ENCODE measurements around the gene ZNF587B.
"Not testable (repeated sequence)": the region's sequence is repeated elsewhere in the genome, so short reads cannot be mapped to it uniquely, and the experiment has no call there.

Gene ZNF587B

DNA sequence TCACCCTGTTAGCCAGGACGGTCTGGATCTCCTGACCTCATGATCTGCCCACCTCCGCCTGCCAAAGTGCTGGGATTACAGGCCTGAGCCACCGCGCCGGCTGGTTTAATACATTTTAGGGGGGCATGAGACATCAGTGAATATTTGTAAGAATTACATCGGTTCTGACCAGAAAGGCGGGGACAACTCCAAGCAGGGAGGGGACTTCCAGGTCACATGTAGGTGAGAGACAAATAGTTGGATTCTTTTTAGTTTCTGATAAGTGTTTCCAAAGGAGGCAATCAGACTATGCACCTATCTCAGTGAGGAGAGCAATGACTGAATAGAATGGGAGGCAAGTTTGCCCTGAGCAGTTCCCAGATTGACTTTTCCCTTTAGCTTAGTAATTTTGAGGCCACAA, 11.7 kb upstream of the ZNF587B start:
- no peak for DNase-seq (ENCODE audit: extremely low read depth in 1 of 2, low read depth in 1 of 2)

DNA sequence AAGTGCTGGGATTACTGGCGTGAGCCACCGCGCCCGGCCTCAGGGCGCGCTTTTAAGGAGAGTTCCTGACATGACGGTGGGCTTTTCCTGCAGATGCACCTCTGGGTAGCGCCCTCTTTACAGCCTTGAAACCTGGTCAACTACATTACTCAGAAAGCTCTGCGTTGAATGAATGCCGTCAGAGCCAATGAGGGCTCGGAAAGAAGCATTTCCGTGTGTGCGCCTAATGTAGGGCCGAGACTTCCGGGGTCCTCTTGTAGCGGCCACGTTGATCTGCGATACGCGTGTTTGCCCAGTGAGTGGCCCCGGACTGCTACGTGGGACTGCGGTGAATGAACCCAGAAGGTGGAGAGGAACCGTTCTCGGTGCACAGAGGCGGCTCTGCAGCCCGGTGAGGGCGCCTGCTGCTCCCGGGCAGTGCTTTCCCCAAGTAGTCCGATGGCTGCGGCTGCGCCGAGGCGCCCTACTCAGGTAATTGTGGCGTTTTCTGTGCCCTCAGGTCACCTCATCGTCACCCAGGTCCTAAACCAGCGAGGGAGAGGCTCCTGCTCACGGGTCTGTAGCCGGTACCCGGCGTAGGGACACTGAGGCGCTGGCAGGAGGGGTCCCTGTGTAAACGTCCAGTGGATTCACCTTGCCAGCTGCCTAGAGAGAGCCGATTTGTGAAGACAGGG, 10.5 kb upstream of the ZNF587B start:
- DNase-seq (ENCODE audit: extremely low read depth in 1 of 2, low read depth in 1 of 2): peak; percentile 57 to 78

DNA sequence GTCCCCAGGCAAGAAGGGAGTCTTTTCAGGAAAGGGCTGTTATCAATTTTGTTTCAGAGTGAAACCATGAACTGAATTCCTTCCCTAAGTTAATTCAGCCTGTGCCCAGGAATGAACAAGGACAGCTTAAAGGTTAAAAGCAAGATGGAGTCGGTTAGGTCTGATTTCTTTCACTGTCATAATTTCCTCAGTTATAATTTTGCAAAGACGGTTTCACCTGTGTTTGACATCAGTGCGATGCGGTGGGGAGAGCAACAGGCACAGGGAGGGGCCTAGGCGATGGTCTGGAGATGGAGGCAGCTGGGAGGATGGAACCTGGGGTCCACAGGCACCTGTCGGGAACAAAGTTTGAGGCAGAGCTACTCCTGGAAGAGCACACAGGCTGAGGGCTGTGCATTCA, 9.5 kb upstream of the ZNF587B start:
- no peak for DNase-seq (ENCODE audit: extremely low read depth in 1 of 2, low read depth in 1 of 2)

DNA sequence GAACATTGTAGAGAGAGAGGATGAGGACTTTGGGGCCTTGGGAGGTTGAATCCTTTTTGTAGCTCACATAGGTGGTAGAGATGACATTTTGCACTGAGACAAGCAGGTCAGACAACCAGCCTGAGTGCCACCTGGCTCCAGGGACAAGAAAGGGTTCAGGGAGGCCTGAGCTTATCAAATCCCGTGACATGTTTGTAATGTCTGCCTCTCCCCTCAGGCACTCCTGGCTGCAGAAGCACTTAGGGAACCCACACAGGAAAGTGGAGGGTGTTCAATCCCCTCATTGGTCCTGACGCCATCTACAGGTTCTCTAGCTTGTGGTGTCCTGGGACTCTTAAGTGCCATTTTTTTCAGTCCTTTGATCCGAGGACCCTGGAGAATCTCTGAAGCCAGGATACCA, 9.0 kb upstream of the ZNF587B start:
- DNase-seq (ENCODE audit: extremely low read depth in 1 of 2, low read depth in 1 of 2): not testable (repeated sequence)

DNA sequence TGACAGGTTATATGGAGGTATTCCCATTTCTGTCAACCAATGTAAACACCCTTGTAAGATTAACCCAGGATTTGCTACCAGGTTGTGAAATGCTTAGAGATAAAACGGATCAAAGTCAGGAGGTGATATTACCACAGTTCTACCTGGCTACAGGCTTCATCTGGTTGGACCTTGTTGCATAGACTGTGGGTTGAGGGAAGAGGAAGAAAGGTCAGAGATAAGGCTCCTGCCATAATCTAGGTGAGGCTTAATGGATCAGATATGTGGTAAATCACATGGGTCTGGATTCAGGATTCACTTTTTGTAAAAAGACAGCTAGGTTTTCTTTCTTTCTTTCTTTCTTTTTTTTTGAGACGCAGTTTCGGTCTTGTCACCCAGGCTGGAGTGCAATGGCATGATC, 8.6 kb upstream of the ZNF587B start:
- not testable (repeated sequence) for DNase-seq (ENCODE audit: extremely low read depth in 1 of 2, low read depth in 1 of 2)

DNA sequence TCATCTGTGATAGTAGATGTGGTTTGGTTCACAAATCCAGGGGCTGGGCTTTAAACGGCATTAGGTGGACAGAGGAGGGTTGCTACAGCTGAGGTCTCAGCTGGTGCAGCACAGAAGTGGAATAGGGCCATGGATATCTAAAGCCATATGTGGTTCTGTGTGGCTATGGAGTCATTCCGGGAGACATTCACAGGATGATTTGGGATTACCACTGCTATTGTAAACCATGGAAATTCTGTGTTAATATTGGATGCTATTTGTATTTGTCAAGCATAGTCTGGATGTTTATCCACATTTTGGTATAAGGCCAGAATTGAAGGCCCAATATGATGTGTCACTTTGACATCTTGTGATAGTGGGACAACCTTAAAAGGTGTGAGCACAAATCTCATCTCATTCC, 6.9 kb upstream of the ZNF587B start:
- DNase-seq (ENCODE audit: extremely low read depth in 1 of 2, low read depth in 1 of 2): not testable (repeated sequence)

DNA sequence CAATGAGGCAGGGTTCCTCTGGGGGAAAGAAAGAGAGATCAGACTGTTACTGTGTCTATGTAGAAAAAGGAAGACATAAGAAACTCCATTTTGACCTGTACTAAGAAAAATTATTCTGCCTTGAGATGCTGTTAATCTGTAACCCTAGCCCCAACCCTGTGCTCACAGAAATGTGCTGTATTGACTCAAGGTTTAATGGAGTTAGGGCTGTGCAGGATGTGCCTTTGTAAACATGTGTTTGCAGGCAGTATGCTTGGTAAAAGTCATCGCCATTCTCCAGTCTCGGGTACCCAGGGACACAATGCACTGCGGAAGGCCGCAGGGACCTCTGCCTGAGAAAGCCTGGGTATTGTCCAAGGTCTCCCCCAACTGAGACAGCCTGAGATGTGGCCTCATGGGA, 6.5 kb upstream of the ZNF587B start:
- DNase-seq (ENCODE audit: extremely low read depth in 1 of 2, low read depth in 1 of 2): not testable (repeated sequence)

DNA sequence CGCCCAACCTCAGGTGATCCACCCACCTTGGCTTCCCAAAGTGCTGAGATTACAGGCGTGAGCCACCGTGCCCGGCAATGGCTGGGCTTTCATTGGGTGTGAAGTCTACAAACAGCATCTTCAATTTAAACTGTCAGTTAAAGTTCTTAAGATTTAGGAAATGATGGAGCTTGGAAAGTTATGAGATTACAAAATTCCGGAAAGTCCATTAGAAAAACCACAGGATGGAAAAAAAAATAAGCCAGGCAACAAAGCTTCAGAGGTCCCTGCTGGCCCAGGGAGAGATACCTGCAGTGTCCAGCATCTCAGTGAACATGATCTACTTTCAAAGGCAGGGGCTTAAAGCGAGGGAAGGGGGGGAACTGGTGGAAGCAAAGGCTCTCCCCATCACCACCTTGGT, 4.6 kb upstream of the ZNF587B start:
- no peak for DNase-seq (ENCODE audit: extremely low read depth in 1 of 2, low read depth in 1 of 2)

DNA sequence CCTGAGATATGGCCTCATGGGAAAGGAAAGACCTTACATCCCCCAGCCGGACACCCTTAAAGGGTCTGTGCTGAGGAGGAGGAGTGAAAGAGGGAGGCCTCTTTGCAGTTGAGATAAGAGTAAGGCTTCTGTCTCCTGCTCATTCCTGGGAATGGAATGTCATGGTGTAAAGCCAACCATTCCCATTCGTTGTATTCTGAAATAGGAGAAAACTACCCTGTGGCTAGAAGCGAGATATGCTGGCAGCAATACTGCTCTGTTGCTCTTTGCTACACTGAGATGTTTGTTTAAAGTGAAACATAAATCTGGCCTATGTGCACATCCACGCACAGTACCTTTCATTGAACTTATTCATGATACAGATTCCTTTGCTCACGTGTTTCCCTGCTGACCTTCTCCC, 783 bp upstream of the ZNF587B start:
- no peak for DNase-seq (ENCODE audit: extremely low read depth in 1 of 2, low read depth in 1 of 2)

DNA sequence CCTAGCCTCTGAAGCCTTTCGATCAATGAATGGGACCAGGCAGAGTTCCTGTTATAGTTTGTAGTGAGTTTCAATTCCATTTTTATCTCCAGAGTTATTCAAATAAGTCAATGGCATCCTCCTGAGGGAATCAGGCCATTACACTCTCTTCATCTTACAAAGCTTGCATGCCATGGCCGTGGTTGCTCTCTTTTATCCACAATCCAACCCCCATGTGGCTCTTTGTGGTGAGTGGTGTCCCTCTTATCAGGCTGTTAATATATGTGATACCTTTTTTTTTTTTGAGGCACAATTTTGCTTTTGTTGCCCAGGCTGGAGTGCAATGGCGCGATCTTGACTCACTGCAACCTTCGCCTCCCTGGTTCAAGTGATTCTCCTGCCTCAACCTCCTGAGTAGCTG, 6.9 kb downstream of the ZNF587B start:
- not testable (repeated sequence) for DNase-seq (ENCODE audit: extremely low read depth in 1 of 2, low read depth in 1 of 2)

DNA sequence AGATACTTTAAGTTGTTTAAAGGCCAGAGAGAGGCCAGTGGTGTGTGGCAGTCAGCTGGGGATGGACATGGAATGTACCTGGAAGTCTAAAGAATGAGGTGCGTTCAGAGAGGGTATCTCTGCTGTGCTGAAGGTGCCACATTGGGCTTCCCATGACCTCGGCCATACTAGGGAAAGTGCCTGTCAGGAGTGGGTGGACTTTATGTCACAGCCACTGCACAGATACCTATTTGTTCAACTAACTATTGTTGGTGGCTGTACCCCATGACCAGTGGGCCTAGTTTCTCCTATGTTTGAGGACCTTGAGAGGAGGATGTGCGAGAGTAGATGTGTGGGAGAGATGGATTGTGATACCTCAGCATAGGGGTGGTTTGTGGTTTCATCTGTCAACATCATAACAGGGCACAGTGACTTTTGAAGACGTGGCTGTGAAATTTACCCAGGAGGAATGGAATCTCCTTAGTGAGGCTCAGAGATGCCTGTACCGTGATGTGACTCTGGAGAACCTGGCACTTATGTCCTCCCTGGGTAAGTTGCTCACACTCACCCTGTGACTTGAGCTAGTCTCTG, 8.6 kb downstream of the ZNF587B start:
- DNase-seq (ENCODE audit: extremely low read depth in 1 of 2, low read depth in 1 of 2): not testable (repeated sequence)

DNA sequence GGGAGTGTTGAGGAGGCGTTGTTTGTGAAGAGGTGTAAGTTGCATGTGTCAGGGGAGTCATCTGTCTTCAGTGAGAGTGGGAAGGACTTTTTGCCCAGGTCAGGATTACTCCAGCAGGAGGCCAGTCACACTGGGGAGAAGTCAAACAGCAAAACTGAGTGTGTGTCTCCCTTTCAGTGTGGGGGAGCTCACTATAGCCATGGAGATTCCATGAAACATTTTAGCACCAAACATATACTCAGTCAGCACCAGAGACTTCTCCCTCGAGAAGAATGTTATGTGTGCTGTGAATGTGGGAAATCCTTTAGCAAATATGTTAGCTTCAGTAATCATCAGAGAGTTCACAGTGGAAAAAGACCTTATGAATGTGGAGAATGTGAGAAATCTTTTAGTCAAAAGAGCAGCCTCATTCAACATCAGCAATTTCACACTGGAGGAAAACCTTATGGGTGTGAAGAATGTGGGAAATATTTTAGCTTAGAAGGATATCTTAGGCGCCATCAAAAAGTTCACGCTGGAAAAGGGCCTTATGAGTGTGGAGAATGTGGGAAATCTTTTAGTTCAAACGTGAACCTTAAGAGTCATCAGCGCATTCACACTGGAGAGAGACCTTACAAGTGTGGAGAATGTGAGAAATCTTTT, 11.1 kb downstream of the ZNF587B start:
- DNase-seq (ENCODE audit: extremely low read depth in 1 of 2, low read depth in 1 of 2): no peak

DNA sequence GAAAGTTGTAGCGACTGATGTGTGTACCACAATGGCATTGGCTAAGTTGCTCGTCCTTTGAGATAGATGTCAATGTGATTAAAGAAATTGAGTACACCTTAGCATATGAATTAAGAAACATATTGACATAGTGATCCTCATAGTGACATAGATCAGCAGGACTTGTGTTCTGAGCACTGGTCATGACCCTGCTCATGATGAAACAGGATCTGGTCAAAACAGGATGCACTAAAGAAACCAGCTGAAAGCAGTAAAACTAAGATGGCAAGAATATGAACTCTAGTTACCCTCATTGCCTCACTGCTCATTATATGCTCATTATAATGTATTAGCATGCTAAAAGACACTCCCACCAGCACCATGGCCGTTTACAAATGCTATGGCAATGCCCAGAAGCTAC, 17.1 kb downstream of the ZNF587B start:
- DNase-seq (ENCODE audit: extremely low read depth in 1 of 2, low read depth in 1 of 2): not testable (repeated sequence)

DNA sequence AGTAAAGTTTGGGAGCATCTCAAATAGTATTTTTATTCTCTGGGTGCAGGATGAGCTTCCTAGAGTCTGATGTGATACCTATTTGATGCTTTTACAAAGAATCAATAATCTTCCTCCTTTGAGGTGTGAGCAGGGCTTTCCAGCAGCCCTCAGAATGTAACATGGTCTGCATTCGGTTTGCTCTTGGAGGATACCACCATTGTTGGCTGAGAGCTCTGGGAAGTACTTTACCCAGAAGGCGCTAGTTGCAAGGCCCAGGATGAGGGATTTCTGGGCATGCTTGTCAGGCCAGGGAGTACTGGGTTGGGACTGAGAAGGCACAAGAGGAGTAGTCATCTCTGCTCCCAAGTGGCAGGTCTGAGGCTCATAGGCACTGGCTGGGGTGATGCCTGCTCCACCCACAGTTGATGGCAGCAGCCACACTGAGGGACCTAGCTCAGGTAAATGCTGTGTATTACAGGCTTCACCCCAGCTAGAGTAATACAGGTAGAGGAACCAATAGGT, 19.1 kb downstream of the ZNF587B start:
- not testable (repeated sequence) for DNase-seq (ENCODE audit: extremely low read depth in 1 of 2, low read depth in 1 of 2)

DNA sequence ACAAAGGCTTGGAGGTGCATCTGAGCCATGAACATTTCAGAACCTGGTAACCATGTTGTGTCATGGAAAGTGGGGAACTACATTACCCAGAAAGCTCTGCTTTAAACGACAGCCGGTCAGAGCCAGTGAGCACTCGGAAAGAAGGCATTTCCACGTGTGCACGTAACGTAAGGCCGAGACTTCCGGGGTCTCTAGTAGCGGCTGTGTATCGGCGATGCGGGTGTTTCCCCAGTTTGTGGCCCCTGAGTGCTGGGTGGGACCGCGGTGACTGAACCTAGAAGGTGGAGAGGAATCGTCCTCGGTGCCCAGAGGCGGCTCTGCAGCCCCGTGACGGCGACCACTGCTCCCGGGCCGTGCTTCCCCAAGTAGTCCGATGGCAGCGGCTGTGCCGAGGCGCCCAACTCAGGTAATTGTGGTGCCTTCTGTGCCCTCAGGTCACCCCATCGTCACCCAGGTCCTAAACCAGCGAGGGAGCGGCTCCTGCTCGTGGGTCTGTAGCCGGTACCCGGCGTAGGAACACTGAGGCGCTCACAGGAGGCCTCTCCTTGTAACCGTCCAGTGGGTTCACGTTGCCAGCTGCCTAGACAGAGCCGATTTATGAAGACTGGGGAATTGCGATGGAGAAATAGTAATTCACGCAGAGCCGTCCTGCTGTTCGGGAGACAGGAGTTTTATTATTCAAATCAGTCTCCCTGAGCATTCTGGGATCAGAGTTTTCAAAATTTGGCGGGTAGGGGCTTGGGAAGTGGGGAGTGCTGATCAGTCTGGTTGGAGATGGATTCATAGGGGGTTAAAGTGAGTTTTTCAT, 19.8 kb downstream of the ZNF587B start, which contains the start of gene ZNF587:
Gene ZNF587 (plus strand): TSS at position 194 of the 808 bp plus-strand sequence. CDS start 180 bp downstream, at position 374.
- peak; percentile 60 to 81 for DNase-seq (ENCODE audit: extremely low read depth in 1 of 2, low read depth in 1 of 2)

DNA sequence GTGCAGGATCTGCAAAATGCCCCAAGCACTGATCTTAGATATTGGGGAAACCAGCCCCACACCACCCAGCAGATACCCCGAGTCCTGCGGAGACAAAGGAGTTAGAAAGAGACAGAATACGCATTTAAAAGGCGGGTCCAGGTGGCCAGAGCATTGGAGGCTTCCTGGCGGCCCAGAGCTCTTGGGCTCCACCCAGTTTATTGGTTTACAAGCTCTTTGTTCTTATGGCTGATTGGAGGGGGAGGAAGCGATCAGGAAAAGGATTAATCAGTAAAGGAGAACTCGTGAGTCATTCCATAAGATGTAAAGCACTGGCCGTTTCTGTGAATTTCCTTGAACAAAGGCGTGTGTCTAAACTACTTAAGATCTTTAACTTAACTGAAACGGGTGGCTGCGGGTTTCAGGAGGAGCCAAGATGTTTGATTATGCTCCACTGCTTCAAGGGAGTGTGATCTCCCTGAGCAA, 20.5 kb downstream of the ZNF587B start:
- DNase-seq (ENCODE audit: extremely low read depth in 1 of 2, low read depth in 1 of 2): no peak

DNA sequence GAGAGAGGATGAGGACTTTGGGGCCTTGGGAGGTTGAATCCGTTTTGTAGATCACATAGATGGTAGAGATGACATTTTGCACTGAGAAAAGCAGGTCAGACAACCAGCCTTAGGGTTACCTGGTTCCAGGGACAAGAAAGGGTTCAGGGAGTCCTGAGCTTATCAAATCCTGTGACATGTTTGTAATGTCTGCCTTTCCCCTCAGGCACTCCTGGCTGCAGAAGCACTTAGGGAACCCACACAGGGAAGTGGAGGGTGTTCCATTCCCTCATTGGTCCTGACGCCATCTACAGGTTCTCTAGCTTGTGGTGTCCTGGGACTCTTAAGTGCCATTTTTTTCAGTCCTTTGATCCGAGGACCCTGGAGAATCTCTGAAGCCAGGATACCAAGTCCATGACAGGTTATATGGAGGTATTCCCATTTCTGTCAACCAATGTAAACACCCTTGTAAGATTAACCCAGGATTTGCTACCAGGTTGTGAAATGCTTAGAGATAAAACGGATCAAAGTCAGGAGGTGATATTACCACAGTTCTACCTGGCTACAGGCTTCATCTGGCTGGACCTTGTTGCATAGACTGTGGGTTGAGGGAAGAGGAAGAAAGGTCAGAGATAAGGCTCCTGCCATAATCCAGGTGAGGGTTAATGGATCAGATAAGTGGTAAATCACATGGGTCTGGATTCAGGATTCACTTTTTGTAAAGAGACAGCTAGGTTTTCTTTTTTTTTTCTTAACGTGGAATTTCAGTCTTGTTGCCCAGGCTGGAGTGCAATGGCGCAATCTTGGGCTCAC, 21.9 kb downstream of the ZNF587B start:
- not testable (repeated sequence) for DNase-seq (ENCODE audit: extremely low read depth in 1 of 2, low read depth in 1 of 2)

DNA sequence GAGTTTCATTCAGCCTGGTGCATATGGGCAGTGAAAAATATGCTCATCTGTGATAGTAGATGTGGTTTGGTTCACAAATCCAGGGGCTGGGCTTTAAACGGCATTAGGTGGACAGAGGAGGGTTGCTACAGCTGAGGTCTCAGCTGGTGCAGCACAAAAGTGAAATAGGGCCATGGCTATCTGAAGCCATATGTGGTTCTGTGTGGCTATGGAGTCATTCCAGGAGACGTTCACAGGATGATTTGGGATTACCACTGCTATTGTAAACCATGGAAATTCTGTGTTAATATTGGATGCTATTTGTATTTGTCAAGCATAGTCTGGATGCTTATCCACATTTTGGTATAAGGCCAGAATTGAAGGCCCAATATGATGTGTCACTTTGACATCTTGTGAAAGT, 24.0 kb downstream of the ZNF587B start:
- not testable (repeated sequence) for DNase-seq (ENCODE audit: extremely low read depth in 1 of 2, low read depth in 1 of 2)

DNA sequence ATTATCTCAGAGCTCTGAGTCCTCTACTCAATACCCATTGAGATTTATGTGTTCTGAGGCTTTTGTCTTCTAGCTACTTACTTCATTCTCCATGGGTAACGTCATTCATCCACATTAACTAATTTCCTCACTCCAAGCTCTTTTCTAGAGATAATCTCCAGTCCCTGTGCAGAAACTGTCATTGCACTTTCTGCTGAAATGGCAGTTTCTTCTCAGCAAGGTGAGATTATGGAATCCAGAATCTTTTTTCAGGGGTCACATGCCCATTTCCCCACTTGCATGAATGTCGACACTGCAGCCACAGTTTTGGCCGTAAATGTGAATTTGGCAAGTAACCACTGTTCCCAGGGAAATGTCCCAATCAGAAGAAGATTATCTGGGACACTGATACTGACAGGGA, 32.3 kb downstream of the ZNF587B start:
- DNase-seq (ENCODE audit: extremely low read depth in 1 of 2, low read depth in 1 of 2): not testable (repeated sequence)

DNA sequence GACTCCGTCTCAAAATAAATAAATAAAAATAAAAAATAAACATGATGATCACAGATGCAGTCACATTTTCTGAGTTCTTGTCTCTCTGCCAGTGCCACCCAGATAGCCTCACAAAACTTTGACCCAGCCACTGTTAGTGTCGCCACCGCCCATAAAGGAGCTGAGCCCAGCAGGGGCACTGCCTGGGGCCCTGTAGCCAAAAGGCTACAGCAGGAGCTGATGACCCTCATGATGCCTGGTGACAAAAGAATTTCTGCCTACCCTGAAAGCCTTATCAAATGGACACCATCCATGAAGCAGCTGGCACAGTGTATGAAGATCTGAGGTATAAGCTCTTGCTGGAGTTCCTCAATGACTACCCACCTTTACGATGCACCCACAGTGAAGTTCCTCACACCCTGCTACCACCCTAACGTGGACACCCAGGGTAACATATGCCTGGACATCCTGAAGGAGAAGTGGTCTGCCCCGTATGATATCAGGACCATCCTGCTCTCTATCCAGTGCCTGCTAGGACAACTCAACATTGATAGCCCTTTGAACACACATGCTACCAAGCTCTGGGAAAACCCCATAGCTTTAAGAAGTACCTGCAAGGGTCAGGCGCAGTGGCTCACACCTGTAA, 37.9 kb downstream of the ZNF587B start:
- DNase-seq (ENCODE audit: extremely low read depth in 1 of 2, low read depth in 1 of 2): no peak

Measured in stimulated activated CD8-positive, alpha-beta memory T cell treated with anti-CD3 and anti-CD28 coated beads, Interleukin-7, amount 100 ng/mL, for 48 hours (primary cell).